LNCaP clone FGC (cell line): ENCODE results near the gene RAB12.
"Not testable (repeated sequence)": the region's sequence is repeated elsewhere in the genome, so short reads cannot be mapped to it uniquely, and the experiment has no call there.

ENCODE experiments used
- DNase-seq: peaks from one replicate; pipeline ENCODE4 v3.0.0-alpha.2; 2011; ENCODE audit warnings: low read depth
- H3K4me3 ChIP-seq: 2 replicates; pipeline ENCODE4 v1.5.1; 2011; ENCODE audit warnings: mild to moderate bottlenecking, low read depth, low read length, control low read depth
- TF ChIP-seq, protein P1 (sequence below): IDR thresholded peaks from 2 replicates; pipeline ENCODE4 v1.5.1; 2012; ENCODE audit warnings: mild to moderate bottlenecking; ENCODE audit not compliant: control insufficient read depth, insufficient read depth; ENCODE audit errors: extremely low read depth

The RAB12 gene, protein sequence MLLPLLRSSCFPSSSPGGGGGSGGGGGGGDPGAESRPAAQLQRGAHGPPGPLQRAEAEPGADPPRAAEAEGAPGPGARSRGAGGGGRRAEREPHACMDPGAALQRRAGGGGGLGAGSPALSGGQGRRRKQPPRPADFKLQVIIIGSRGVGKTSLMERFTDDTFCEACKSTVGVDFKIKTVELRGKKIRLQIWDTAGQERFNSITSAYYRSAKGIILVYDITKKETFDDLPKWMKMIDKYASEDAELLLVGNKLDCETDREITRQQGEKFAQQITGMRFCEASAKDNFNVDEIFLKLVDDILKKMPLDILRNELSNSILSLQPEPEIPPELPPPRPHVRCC

DNA sequence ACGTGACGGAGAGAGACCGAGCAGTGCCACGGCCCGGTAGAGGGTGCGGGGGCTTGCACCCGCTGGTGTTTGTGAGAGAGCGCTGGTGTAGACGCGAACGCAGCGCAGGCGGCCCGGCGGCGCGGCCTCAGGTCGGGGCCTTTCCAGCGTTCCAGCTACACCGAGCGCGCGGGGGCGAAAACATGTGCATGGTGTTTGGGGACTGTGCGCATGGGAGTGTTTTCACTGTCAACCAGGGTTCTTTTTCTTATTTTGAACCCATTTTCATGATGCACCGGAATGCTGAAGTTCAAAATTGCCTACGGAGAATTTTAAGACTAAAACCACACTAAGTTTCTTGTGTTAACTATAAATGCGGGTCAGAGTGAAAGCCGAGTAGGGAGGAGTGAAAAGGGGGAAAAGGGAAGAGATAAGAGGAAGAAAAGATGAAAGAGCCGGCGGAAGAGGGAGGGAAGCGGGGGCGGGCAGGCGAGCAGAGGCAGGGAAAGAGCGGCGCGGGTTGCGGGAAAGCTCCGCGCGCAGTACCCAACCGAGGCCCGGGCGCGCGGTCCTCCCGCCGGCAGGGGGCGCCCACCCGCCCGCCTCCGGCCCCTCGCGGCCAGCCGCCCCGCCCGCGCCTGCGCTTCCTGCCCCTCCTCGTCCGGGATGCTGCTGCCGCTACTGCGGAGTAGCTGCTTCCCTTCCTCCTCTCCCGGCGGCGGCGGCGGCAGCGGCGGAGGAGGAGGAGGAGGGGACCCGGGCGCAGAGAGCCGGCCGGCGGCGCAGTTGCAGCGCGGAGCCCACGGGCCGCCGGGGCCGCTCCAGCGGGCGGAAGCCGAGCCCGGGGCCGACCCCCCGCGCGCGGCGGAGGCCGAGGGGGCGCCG, at the start of gene RAB12:
RAB12 (plus strand) TSS at position 643 of the 864 bp plus-strand sequence; CDS start at position 646, 3 bp downstream.
- H3K4me3 ChIP-seq = peak within 1 kb of the TSS; percentile 94
- TF ChIP-seq, protein P1, sequence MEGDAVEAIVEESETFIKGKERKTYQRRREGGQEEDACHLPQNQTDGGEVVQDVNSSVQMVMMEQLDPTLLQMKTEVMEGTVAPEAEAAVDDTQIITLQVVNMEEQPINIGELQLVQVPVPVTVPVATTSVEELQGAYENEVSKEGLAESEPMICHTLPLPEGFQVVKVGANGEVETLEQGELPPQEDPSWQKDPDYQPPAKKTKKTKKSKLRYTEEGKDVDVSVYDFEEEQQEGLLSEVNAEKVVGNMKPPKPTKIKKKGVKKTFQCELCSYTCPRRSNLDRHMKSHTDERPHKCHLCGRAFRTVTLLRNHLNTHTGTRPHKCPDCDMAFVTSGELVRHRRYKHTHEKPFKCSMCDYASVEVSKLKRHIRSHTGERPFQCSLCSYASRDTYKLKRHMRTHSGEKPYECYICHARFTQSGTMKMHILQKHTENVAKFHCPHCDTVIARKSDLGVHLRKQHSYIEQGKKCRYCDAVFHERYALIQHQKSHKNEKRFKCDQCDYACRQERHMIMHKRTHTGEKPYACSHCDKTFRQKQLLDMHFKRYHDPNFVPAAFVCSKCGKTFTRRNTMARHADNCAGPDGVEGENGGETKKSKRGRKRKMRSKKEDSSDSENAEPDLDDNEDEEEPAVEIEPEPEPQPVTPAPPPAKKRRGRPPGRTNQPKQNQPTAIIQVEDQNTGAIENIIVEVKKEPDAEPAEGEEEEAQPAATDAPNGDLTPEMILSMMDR = peak; percentile 78
- peak; percentile 40 for DNase-seq

DNA sequence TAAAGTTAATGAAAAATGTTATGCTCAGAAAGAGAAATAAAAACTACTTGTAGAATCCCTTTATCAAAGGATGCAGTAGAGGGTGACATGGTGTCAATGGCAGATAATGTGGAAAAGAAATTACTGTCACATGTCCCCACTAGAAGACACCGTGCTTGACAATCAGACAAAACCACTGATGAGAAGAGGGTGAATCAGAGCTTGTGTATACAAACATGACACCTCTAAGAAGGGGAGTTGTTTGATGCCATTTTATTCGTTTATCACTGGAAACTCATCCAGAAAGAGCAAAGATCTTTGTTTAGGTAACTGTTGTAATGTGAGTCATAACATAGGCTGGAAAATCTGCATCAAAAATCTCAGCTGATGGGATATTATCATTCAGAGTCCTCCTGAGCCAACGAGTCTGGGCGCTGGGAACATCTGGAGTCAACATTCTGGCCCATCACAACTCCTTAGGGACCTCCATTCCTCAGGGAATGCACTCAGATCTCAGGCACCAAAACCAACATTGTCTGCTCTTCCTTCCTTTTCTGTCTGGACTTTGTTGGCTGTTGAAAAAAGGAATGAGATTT, 49.5 kb upstream of the RAB12 start:
- no peak for DNase-seq
- no peak overlapping the region for H3K4me3 ChIP-seq
- TF ChIP-seq, protein P1 = no peak

DNA sequence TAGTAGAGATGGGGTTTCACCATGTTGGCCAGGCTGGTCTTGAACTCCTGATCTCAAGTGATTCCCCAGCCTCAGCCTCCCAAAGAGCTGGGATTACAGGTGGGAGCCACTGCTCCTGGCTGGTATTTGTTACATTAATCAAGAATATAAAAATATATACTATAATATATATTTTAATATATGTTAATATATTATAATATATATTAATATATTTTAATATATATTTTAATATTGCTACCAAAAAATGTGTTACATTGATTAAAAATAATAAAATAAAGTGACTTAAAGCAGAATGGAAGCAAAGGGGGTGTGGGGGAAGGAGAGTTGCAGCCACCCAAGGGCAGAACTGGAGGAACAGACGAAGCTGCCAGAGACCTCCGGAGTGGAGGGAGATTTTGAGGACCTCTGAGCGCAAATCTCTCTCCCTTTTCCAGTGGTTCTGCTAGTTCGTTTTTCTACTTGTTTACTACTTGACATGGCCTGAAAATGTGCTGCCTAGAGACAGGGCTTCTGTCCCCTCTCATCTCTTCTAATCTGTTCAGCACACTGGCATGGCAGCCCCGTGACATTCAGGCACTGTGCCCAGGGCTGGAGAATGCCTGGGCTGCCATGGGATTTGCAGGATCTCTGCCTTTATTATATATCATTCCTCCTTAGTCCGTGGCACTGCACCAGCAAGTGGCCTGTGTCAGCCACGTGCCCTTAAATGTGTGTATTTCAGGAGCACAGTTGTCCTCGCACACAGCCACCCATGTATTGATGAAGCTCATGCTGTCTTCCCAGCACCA, 47.9 kb upstream of the RAB12 start:
- DNase-seq = no peak
- TF ChIP-seq, protein P1 = no peak
- H3K4me3 ChIP-seq = no peak overlapping the region

DNA sequence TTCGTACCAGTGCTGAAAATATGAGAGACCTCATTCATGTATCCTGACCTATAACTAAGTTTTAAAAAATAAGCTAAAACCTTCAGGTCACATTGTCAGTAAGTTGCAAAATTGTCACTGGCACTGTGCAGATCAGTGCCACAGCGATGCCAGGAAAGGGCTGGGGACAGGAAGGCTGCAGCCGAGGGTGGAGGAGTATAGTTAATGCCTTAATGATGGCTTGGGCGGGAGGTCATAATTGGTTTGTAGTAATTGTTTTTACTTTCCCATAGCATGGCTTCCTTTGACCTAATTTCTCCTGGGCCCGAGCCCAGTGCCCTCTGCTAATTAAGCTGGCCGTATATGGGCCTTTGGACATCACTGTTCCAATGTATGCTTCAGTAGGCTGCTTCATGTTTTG, 47.2 kb upstream of the RAB12 start:
- no peak overlapping the region for H3K4me3 ChIP-seq
- TF ChIP-seq, protein P1 = no peak
- DNase-seq = no peak

DNA sequence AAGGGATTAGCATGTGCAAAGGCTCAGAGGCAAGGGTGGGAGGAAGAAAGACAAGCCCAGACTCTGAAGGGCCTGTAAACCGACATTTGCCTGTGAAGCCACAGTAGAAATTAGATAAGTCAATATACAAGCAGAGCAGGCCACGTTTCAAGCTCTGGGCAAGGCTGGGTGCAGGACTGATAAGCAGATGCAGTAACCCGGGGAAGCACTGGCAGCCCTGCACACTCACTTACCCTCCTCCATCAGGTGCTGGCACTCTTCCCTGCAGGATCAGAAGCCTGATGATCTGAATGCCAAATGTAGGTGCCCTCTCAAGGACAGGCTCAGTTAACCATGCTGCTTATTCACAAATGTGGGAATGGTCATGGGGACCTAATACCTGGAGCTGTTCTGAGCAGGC, 46.3 kb upstream of the RAB12 start:
- TF ChIP-seq, protein P1 = no peak
- H3K4me3 ChIP-seq = no peak overlapping the region
- DNase-seq = no peak

DNA sequence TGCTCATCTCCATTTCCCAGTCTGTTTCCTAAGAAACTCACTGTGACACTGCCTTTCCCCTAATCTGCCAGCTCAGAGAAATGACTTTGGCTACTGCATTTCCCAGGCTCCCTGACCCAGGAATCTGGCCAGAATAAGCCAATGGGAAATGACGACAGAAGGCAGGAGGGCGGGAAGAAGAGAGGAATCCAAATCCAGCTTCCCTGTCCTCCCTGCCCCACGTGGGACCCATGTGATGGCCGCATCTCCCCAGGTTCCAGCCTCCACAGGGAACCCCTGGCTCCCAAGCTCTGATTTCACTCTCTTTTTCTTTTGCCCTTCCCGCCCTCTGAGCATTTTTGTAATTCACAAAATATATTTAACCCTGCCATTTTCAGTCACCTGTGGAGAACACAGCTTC, 37.8 kb upstream of the RAB12 start:
- H3K4me3 ChIP-seq = no peak overlapping the region
- TF ChIP-seq, protein P1 = no peak
- no peak for DNase-seq

DNA sequence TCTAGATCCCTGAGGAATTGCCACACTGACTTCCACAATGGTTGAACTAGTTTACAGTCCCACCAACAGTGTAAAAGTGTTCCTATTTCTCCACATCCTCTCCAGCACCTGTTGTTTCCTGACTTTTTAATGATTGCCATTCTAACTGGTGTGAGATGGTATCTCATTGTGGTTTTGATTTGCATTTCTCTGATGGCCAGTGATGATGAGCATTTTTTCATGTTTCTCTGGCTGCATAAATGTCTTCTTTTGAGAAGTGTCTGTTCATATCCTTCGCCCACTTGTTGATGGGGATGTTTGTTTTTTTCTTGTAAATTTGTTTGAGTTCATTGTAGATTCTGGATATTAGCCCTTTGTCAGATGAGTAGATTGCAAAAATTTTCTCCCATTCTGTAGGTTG, 35.5 kb upstream of the RAB12 start:
- DNase-seq, H3K4me3 ChIP-seq: not testable (repeated sequence)
